GM18505 (cell line): ENCODE data around the gene C4orf36.

Source experiments
- ATAC-seq: cut with Tn5 transposase; IDR thresholded peaks from one replicate; pipeline ENCODE4 v1.9.1; 2021; ENCODE audit not compliant: unreplicated experiment
- POLR2A ChIP-seq: IDR thresholded peaks from 4 replicates; pipeline ENCODE4 v1.6.1; 2011; ENCODE audit warnings: borderline replicate concordance; ENCODE audit not compliant: insufficient read depth, insufficient read length; ENCODE audit errors: extremely low read depth

Gene C4orf36

GRCh38 chr4:86924811-86925210 lies 32.6 kb upstream of the C4orf36 start:
- TF ChIP-seq POLR2A, result no peak
- ATAC-seq, result no peak

DNA sequence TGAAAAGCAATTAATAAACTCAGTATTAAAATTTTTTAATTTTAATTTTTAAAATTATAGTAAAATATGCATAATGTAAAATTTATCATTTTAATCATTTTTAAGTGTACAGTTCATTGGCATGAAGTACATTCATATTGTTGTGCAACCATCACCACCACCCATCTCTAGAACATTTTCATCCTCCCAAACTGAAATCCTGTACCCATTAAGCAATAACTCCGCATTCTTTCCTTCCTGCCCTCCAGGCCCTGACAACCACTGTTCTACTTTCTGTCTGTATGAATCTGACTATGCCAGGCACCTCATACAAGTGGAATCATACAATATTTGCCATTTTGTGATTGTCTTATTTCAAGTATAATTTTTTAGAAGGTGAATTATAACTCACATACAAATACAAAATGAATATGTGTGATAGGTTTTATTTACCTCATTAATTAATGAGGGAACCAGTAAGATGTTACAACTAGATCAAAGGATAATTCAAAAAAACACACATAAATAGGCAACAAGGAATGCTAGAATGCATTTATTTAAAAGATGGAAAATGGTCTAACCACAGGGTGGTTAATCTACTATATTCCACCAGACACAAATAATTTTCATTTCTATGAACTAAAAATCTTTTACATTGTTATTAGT lies 29.5 kb upstream of the C4orf36 start:
- ATAC-seq, result no peak
- TF ChIP-seq POLR2A, result no peak

DNA sequence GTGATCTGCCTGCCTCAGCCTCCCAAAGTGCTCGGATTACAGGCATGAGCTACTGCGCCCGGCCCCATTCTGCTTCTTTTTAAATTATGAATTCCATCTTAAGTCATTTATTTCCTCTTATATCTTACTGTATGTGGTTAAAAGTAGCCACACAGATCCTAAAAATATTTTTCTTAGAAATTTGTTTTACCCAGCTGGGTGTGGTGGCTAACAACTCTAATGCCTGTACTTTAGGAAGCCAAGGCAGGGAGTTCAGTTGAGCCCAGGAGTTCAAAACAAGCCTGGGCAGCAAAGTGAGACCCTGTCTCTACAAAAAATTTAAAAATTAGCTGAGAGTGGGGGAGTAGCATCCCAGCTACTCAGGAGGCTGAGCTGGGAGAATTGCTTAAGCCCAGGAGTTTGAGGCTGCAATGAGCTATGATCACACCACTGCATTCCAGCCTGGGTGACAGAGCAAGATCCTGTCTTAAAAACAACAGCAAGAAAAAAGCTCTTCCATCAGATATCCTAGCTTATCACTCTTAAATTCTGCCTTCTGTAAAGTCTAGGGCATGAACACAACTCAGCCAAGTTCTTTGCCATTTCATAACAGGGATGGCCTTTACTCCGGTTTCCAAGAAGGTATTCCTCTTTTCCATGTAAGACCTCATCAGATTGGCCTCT lies 27.5 kb upstream of the C4orf36 start:
- ATAC-seq, result no peak
- no peak for TF ChIP-seq POLR2A

DNA sequence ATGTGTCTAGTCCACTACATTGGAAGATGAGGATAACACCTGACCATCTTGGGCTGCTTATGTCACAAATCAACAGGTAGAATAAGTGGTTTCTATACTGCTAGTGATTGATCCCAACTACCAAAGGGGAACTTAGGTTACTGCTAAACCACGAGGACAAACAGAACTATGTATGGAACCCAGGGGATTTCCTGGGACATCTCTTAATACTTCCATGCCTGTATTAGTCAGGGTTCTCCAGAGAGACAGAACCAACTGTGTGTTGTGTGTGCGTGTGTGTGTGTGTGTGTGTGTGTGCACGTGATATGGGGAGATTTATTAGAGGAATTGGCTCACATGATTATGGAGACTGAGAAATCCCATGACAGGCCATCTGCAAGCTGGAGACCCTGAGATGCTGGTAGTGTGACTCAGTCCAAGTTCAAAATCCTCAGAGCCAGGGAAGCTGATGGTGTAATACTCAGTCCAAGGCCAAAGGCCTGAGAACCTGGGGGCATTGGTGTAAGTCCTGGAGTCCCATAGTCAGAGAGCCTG lies 26.4 kb upstream of the C4orf36 start:
- TF ChIP-seq POLR2A, result no peak
- no peak for ATAC-seq

DNA sequence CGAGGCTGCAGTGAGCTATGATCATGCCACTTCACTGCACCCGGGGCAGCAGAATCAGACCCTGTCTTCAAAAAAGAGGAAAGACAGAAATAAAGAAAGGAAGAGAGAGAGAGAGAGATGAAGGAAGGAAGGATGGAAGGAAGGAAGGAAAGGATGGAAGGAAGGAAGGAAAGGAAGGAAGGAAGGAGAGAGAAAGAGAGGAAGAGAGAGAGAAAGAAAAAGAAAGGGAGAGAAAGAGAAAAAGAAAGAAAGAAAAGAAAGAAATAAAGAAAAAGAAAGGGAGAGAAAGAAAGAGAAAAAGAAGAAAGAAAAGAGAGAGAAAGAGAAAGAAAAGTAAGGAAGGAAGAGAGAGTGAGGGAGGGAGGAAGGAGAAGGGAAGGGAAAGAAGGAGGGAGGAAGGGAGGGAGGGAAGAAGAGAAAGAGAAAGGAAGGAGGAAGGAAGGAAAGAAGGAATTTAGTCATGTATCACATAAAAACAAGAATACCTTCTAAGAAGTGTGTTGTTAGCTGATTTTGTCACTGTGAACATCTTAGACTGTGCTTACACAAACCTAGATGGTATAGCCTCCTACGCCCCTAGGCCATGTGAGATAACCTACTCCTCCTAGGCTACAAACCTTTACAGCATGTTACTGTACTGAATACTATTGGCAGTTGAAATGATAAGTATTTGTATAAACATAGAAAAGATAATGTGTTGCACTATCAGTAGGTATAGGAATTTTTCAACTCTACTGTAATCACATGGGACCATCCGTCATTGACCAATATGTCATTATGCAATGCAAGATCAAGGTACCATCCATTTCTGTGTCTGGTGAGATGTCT lies 25.2 kb upstream of the C4orf36 start:
- no peak for ATAC-seq
- TF ChIP-seq POLR2A, result no peak

DNA sequence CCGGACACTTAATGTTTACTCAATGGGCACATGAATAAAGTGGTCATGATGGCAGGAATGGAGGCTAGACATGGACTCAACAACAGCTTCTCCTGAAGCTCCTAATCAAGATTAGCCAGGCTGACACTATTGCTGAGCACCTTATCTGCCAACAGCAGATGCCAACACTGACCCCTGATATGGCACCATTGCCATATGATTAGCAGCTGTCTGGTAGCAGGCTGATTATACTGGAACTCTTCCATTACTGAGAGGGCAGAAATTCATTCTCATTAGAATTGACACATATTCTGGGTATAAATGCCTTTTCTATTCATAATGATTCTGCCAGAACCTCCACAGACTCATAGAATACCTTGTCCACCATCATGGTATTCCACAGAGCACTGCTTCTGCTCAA lies 24.2 kb upstream of the C4orf36 start:
- TF ChIP-seq POLR2A, result no peak
- no peak for ATAC-seq

DNA sequence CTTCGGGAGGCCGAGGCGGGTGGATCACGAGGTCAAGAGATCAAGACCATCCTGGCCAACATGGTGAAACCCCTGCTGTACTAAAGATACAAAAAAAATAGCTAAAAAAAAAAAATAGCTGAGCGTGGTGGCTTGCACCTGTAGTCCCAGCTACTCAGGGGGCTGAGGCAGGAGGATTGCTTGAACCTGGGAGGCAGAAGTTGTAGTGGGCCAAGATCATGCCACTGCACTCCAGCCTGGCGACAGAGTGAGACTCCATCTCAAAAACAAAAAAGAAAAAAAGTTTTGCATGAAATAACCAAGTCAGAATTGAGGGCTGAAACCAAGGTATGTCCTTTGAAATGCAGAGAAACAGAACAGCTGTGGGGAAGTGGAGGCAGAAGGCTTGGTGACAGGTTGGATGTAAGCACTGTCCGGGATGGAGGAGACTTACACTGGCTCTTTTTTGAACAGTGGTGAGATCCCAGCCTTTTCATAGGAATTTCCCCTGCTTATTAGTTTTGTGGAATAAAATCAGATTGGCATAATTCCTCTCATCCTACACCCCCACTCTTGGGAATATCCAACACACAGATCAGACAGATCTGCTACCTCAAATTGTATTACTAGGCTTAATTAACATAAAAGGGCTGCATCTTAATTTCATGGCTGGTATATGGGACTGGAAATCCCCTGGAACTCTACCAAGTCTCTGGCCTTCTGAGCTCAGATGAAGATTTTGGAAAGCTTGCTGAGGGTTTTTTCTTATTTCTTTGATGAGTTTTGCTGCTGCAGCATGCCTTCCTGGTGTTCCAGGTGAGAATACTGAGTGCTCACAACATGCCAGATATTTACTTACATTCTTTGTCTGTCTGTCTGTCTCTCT lies 18.8 kb upstream of the C4orf36 start:
- TF ChIP-seq POLR2A, result no peak
- no peak for ATAC-seq

- no peak for TF ChIP-seq POLR2A
- no peak for ATAC-seq
Measured at GRCh38 chr4:86910369-86910768, 18.1 kb upstream of the C4orf36 start.

- TF ChIP-seq POLR2A, result no peak
- no peak for ATAC-seq
Measured at GRCh38 chr4:86909546-86910295, 17.5 kb upstream of the C4orf36 start.

- no peak for TF ChIP-seq POLR2A
Measured at GRCh38 chr4:86908251-86908657, 16.0 kb upstream of the C4orf36 start.

DNA sequence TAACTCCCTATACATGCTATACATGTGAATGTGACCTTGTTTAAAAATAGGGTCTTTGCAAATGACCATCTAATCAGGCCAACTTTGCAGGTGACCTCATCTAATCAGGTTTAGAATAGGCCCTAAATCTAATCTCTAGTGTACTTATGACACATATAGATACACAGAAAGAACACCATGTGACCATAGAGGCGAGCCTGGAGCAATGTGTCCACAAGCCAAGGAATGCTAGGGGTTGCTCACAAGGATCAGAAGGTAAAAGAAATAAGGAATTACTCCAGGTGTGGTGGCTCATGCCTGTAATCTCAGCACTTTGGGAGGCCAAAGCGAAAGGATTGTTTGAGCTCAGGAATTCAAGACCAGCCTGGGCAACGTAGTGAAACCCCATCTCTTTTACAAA lies 9.6 kb upstream of the C4orf36 start:
- no peak for TF ChIP-seq POLR2A
- no peak for ATAC-seq

More at GRCh38 chr4:86908251-86908657, 16.0 kb upstream of the C4orf36 start:
- ATAC-seq, result no peak

DNA sequence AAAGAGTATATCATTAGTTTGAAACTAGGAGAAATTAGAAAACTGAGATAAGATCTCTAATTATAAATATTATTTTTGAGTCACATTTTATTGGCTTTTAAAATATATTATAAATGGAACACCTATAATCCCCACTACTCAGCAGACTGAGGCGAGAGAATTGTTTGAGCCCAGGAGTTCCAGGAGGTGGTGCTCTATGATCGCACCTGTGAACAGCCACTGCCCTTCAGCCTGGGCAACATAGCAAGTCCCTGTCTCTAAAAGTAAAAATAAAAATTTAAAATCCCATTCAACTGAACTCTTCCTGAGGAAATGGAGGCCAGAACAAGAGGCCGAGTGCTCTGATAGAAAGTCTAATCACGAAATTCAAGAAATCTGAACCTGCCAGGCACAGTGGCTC lies 6.3 kb upstream of the C4orf36 start:
- ATAC-seq, result no peak
- TF ChIP-seq POLR2A, result no peak

DNA sequence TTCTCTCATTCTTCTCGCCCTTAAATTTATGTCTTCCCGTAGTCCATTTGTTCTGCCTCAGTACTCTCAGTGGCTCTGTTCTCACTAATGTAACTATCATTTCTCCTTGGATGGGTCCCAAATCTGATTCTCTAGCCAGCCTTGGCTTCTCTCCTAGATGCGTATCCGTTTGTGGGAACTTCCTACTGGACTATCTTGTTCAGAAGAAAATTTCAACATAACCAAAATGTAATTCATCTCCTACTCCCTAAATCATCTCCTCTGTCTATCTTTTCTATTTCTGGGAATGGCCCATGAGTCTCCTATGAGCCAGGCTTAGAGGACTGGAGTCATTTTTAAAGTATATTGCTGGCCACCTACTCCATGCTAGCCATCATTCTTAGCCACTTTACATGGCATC lies 4.4 kb upstream of the C4orf36 start:
- ATAC-seq, result no peak
- TF ChIP-seq POLR2A, result no peak
